ENCODE measurements around the gene PLRG1.
"Not testable (repeated sequence)": the region's sequence is repeated elsewhere in the genome, so short reads cannot be mapped to it uniquely, and the experiment has no call there.

The PLRG1 gene

DNA sequence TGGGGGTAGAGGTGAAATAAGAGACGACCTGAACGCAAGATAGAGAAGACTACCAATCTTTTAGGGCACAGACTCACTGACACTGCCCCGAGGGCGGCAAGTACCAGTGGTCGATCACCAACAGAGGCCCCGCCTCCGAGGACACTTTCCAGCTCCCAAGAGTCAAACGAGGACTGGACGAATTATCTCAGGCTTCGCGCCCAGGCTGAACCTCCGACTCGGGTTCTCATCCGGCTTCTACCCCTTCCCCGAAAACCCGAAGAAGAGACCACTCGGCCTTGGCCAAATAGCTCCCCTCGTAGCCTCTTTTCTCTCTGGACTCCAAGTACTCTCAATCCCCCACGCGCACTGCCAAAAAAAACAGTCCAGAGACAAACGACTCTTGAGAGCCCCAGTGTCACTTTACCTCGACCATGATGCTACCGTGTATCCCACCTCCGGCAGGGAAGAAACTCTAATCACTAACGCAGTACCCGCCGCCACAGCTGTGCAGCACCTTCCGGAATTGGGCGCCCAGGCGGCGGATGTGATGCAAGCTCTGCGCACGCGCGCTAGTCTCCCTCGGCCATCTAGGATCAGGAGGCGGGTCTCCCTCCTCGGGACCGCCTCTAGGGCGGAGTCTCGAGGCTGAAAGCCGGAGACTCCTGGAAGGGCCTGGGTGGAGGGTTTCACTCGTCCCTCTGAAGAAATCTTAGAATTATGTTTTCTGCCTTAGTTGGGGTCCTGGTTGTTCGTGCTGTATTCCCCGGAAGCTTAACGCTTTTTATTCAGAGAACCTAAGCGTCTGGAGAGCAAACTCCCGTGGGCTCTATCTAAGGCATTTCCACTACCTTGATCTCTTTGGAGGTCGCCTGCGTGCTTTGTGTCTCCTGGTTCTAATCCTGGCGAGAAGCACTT lies at the start of gene PLRG1:
Gene PLRG1 (minus strand): TSS at position 507 of the 897 bp plus-strand sequence. CDS start 92 bp downstream, at position 415.
- intact Hi-C loops (cut with DNase I) = loop anchor here (5.0 to 10.0 kb wide), 2 partner anchors 225 to 822 kb away; no protein-coding TSS in a partner anchor

DNA sequence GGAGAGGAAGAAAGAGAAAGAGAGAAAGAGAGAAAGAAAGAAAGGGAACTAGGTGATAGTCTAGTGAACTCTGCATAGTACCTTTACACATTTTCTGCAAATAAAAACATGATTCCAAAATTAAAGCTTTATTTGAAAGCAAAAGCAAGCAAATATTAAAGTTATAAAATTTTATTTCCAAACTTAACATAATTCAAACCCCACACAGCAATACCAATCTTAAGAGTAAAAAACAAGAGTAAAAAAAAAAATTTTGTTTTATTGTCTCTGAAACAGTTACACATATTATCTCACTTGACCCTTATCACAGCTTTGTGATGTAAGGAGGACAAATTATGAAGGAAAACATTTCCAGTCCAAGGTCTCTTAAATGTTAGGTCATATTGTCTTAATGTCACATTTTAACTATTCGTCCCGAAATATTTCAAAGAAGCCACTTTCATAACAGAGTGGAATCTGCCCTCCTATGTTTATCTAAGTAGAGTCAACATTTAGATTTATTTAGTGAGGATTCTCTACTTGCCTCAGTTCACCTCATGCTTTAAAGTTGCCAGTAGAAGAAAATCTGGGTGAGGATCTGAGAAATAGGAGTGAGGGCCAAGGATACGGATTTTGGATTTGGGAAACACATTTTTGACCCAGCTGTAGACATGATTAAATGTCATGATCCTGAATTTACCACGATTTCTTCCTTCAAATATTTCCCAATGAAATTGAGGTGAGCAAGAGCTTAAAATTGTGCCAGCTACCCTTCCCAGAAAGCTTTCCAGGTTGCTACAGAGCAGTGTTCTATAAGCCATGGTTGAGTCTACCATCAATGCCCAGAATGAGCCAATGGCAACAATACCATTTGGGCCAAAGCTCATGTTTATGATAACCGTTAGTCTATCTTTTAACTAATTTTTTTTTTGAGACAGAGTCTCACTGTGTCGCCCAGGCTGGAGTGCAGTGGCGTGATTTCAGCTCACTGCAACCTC lies 47.9 kb upstream of the PLRG1 start:
- intact Hi-C loops (cut with DNase I) = no loop called here
- DNase-seq = no peak

More for the DNA sequence above, at the start of gene PLRG1:
- DNase-seq = peak; percentile 94 to 100 (median 97)

- intact Hi-C loops (cut with DNase I) = not testable (repeated sequence)
- DNase-seq = peak in 2 of 10 donors; percentile 35 to 44
Measured at GRCh38 chr4:154597281-154597680, 47.1 kb upstream of the PLRG1 start.

DNA sequence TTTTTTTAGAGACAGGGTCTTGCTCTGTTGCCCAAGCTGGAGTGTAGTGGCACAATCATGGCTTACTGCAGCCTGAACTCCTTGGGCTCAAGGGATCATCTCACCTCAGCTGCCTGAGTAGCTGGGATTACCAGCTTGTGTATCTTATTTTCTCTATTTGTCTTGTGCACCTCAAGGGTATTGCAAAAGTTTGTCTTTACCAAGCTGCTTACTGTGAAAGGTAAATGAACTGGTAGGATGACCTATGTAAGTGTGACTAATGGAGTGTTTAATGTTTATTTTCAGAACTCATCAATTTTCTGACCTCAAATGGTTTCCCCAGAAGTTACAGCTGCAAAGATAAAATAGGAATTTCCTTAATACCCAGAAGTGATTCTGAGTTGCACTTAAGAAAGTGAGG lies 45.6 kb upstream of the PLRG1 start:
- no peak for DNase-seq
- intact Hi-C loops (cut with DNase I) = no loop called here

- intact Hi-C loops (cut with DNase I) = not testable (repeated sequence)
- peak in 1 of 10 donors; percentile 31 for DNase-seq
Measured at GRCh38 chr4:154594343-154594742, 44.1 kb upstream of the PLRG1 start.

DNA sequence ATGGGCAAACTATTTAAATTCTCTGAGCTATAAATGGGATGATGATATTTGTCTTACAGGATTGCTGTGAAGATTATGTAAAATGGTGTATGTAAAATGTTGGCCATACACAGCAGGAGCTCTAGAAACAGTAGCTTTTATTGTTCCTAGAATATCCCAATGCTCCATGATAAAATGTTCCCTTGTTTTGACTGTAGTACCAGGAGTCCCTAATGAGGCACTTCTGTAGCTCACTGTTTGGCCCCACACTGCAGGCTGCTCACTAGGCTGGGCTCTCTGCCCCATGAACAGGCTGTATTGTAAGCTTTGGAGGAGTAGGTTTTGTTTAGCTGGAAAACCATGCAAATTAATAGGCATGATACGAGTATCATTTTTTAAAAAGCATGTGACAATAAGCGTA lies 43.7 kb upstream of the PLRG1 start:
- DNase-seq = peak in 5 of 10 donors; percentile 17 to 92 (median 45)
- intact Hi-C loops (cut with DNase I) = no loop called here

GRCh38 chr4:154591890-154592289 lies 41.7 kb upstream of the PLRG1 start:
- no peak for DNase-seq
- intact Hi-C loops (cut with DNase I) = no loop called here

DNA sequence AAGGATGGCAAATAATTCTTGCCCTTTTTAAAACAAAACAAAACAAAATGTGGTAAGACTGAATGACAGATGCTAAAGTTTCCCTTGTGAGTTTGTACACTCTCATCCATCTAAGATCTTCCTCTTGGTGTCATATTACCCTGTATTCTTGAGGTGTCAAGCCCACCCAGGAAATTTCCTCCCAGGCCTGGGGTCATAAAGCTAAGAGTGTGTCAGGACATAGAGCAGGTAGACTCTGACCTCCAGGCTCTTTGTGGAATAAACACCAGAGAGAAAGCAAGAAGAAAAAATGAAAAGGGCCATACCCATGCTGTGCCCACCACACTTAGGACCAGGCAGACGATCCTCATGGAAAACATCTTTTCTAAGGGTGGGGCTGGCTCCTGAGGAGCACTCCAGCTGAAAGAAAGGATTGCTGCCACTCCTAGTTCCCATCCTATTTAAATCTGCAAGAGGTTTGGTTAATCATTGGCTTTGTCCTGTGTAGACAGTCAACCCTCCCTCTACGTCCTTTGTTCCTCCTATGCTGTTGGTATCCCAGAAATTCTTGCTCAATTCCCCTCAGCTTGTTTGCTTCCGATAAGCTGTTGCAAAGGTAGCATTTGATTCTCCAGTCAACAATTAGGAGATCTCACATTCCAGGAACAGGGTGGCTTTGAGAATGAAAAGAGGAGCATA lies 40.3 kb upstream of the PLRG1 start, which contains the start of gene FGA:
Gene FGA (minus strand): TSS at position 414 of the 678 bp plus-strand sequence. CDS start 55 bp downstream, at position 359.
- intact Hi-C loops (cut with DNase I) = no loop called here
- no peak for DNase-seq

- intact Hi-C loops (cut with DNase I) = no loop called here
- DNase-seq = no peak
Measured at GRCh38 chr4:154589296-154590197, 39.3 kb upstream of the PLRG1 start.

- intact Hi-C loops (cut with DNase I) = no loop called here
- no peak for DNase-seq
Measured at GRCh38 chr4:154588198-154588597, 38.0 kb upstream of the PLRG1 start.

DNA sequence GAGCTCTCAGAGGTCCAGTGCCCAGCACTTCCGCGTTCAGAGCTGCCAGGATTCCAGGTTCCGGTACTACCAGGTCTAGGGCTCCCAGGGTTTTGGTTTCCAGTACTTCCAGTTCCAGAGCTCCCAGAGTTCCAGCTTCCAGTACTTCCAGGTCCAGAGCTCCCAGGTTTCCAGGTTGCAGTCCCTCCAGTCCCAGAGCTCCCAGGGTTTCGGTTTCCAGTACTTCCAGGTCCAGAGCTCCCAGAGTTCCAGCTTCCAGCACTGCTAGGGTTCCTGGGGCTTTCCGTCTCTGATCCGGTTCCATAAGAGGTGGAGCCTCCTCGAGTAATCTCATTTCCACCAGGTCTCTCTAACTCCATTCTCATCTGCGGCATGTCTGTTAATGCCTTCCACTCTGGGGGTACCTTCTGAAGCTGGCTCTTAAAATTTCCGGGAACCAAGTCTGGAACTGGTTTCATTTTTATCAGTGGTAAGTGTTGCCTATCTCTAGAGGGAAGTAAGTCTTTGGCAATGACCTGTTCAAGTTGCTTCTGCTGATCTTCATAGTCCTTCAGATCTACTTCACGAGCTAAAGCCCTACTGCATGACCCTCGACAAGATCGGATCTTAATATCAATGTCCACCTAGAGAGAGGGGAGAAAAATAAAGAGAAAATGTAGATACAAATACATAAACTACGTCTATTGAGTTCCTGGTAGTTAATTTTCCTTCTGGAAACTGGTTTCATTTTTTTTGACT lies 36.3 kb upstream of the PLRG1 start:
- intact Hi-C loops (cut with DNase I) = no loop called here

DNA sequence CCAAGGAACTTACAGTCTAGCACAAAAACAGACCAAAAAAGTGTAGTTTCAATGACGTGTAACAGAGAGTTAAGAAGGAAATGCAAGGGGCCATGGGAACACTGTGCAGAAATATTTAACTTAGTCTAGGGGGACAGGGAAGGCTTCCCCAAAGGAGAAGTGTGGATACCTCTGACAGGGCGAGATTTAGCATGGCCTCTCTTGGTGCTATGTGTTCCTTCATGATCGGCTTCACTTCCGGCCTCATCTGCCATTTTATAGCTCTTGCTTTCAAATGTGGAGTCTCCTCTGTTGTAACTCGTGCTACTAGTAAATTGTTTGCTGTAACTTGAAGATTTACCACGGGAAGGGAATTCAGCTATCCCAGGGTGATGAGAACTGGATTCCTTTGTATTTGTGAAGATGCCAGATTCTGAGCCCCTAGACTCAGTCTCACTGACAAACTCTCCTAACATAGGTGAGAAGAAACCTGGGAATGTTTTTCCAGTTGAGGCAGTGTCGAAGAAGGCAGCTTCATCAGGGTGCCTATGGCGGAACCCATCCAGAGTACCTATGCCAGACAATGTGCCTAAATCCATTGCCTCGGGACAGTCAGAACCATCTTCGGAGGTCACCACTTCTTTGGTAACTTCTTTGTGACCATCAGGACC lies 35.3 kb upstream of the PLRG1 start:
- intact Hi-C loops (cut with DNase I) = no loop called here
- no peak for DNase-seq

More for the DNA sequence above, 36.3 kb upstream of the PLRG1 start:
- DNase-seq = peak in 1 of 10 donors; percentile 39

DNA sequence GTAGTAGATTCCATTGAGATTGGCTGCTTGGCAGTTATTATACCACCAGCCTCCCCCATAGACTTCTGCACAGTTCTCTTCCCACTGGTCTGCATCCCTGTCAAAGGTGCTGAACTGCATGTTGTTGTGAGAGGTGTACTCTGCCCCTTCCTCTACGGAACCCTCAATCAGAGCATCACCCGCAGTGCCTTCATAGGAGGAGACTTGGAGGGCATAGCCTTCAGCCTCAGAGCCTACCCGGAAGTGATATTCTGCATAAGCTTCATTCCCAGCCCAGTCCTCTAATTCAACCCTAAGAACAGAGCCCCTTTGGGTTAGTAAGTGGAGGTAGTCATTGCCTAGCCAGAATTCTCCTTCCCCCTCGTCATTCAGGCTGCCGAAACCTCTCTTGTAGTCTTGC lies 34.1 kb upstream of the PLRG1 start:
- DNase-seq = no peak
- intact Hi-C loops (cut with DNase I) = no loop called here

GRCh38 chr4:154583677-154584076 lies 33.5 kb upstream of the PLRG1 start:
- no peak for DNase-seq

DNA sequence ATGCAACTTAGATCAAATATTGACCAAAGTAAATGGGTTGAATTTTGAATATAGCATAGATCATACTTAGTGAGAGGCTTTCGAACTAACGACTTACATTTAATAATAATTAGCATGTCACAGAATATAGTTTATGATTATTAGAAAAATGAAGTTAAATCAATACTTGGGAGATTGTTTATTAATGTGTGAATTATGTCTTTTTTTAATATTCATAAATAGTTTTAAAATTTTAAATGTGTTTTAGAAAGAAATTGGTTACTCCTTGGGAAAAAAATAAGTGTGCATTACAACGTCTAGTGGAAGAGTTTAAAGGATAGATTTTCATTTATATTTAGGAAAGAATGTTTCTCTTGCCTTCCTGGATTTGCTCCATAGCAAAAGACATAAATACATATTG lies 33.0 kb upstream of the PLRG1 start:
- intact Hi-C loops (cut with DNase I) = no loop called here
- no peak for DNase-seq

More at GRCh38 chr4:154583677-154584076, 33.5 kb upstream of the PLRG1 start:
- intact Hi-C loops (cut with DNase I) = no loop called here

- no peak for DNase-seq
- intact Hi-C loops (cut with DNase I) = no loop called here
Measured at GRCh38 chr4:154582723-154583122, 32.5 kb upstream of the PLRG1 start.

DNA sequence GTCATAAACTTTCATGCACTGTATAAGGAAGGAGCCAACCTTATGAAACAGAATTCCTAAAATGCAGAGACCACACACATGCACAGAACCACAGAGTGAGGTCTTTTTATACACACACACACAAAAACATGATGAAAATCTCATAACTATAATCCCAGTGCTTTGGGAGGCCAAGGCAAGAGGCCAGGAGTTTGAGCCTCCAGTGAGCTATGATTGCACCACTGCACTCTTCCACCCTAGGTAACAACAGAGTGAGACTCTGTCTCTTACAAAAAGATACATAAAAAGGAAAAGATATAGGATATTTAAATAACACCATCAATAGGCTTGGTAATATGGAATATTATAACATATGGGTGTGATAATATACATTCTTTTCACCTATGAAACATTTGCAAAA lies 29.7 kb upstream of the PLRG1 start:
- intact Hi-C loops (cut with DNase I) = no loop called here

DNA sequence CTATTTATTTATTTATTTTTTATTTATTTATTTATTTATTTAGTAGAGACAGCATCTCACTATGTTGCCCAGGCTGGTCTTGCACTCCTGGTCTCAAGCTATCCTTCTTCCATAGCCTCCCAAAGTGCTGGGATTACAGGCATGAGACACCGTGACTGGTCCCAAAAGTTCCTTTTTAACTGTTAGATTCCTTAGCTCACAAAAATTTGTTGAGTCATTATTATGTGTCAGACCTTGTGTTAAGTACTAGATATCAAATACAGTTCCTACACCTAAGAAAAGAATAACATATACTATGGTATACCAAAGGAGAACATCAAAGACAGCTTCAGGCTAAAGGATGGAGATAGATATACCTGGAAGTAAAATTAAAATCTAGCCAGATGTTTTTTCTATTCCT lies 28.7 kb upstream of the PLRG1 start:
- intact Hi-C loops (cut with DNase I) = no loop called here

More for the DNA sequence above, 29.7 kb upstream of the PLRG1 start:
- no peak for DNase-seq

More for the DNA sequence above, 28.7 kb upstream of the PLRG1 start:
- DNase-seq = no peak
